Measurements from ENCODE around the gene RAB37.

RAB37 gene

DNA sequence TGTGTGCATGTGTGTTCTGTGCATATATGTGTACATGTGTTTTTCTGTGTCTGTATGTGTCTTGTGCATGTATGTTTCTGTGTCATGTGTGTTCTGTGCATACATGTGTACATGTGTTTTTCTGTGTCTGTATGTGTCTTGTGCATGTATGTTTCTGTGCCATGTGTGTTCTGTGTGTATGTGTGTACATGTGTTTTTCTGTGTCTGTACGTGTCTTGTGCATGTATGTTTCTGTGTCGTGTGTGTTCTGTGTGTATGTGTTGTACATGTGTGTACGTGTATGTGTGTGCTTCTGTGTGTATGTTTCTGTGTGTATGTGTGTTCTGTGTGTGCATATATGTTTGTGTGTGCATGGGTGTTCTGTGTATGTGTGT lies 8.4 kb upstream of the RAB37 start:
- no peak for DNase-seq (ENCODE audit: low spot score)

DNA sequence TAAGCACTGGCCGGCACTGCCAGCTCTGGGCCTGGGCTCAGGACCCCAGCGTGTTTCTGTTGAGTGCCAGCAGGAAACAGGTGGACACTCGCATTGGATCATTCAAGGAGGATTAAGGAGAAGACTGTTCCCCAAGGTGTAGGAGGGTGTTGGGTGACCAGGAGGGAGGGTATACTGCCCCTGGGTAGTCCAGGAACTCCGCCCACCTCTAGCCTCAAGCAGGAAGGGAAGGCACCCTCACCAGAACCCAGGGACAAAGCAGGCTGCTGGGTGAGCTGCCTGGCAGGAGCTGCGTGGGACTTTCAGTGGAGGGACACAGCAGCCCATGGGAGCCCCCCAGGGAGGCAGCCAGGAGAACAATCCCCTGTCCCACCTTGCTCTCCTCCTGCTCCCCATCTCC lies 7.7 kb upstream of the RAB37 start:
- no peak for DNase-seq (ENCODE audit: low spot score)

DNA sequence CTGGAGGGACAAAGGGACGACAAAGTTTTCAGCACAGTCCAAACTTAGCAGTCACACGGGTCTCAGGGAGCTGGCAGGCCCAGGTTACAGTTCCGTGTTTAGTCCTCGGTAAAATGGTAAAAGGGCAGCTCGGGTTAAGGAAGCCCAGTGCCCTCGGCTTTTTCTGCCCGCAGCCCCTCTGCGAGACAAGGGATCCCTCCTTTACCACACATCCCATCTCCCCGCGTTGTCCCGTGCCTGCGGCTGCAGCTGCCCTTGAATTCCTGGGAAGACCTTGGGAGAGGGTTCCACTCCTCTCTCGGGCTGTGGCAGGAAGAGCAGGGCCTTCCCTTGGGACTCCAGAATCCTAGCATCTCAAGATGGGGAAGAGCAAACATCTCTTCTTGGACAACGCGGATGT lies 7.2 kb upstream of the RAB37 start:
- no peak for DNase-seq (ENCODE audit: low spot score)

DNA sequence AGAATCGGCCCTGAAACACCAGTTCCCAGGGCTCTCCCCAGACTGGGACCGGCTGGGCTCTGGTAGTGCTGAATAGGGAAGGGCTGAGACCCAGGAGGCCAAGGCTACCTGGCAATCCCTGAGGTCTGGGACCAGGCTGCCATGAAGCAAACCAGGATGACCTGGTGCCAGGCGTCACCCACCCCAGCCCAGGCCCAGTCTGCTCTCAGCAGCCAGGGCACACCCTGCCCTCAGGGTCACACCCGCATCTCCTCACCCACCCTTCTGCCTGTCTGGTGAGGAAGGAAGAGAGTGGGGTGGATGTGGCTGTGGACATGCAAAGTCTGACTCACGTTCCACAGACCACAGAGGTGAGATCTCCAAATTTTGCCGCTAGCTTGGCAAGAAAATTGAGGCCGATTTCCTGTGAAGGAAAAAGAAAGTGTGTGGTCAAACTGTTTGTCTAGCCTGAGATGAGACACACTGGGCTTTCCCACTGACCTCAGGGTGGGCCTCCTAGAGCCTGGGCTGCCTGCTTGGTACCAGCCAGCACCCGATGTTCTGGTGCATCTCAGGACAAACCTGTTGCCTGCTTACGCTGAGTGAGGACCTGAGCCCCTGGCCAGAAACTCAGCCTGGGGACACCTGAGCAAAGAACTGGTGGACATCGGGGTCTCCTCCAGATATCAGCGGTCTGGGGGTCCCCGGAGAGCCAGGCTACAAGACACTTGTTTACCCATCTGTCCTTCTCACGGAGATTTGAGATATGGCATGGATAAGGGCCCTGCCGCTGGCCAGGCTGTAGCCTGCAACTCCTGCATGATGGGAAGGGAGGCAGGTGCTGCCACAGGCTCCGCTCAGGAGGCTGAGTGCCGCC lies 6.3 kb upstream of the RAB37 start:
- DNase-seq (ENCODE audit: low spot score): no peak

DNA sequence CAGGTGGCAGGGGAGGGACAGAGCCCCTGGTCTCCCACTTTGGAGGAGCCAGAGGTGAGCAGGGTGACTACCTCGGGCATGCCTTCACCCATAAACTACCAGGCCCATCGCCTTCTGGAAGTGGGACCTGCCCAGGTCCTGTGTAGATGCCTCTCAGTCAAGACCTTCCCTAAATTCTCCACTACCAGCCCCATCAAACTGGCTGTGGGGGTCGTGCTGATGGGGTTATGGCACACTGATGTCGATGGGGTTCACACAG lies 5.8 kb upstream of the RAB37 start:
- no peak for DNase-seq (ENCODE audit: low spot score)

GRCh38 chr17:74732042-74732867 lies 4.8 kb upstream of the RAB37 start:
- DNase-seq (ENCODE audit: low spot score): no peak

GRCh38 chr17:74733365-74734122 lies 3.5 kb upstream of the RAB37 start:
- DNase-seq (ENCODE audit: low spot score): no peak

GRCh38 chr17:74734256-74734655 lies 2.8 kb upstream of the RAB37 start:
- DNase-seq (ENCODE audit: low spot score): no peak

GRCh38 chr17:74737299-74738050 lies 419 bp downstream of the RAB37 start:
- DNase-seq (ENCODE audit: low spot score): no peak

GRCh38 chr17:74738051-74738996 lies 1.3 kb downstream of the RAB37 start:
- no peak for DNase-seq (ENCODE audit: low spot score)

GRCh38 chr17:74739227-74739831 lies 2.3 kb downstream of the RAB37 start:
- no peak for DNase-seq (ENCODE audit: low spot score)

DNA sequence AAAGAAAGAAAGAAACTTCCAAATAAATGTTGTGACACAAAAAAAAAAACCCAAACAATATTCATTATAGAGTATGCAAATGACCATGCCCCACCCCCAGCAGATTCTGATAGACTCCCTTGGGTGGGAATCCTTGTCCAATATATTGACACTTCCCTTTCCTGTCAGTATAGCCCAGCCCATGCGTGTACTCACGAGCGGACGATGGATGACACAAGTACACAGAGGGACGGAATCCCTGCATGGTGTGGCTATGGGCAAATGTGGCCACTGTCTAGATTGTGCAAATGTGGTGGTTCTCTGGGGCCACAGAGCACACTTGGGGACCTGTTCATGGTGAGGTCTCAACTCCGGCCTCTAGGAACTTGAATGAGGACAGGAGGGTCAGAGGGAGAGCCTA lies 3.1 kb downstream of the RAB37 start:
- DNase-seq (ENCODE audit: low spot score): no peak

- DNase-seq (ENCODE audit: low spot score): no peak
These were observed 3.8 kb downstream of the RAB37 start for GRCh38 chr17:74740641-74741387.

DNA sequence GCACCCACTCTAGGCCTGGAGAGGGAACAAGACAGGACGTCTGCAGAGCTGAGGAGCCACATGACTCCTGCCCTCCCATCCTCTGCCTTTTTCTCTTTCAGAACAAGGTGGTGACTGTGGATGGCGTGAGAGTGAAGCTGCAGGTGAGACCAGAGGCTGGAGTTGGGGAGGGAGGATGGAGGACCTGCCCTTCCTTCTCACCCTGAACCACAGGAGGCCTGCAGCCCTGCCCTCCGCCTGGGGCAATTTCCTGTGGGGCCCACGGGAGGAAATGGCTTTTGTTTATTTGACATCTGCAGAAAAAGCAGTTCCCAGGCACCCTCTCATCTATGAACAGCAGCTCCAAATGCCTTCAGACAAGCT lies 5.1 kb downstream of the RAB37 start:
- no peak for DNase-seq (ENCODE audit: low spot score)

DNA sequence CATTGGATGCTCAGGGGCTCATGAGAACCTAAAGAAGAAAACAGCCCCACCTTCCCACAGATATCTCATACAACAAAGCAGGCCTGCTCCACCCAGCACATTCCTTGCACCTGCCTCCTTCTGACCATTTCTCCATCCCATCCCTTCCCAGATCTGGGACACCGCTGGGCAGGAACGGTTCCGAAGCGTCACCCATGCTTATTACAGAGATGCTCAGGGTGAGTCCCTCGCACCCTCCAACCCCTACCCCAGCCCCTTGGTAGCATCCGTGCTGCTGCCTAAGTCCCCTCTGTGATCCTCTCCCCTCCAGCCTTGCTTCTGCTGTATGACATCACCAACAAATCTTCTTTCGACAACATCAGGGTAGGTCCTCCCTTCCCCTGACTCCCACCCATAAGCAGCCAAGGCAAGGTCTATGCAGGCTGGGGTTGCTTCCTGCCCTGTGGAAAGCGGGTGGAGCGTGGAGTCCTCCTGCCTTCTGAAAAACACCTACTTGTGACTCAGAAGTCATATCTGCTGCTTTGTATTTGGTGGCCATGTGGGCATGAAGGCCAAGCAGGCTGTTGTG lies 6.0 kb downstream of the RAB37 start:
- no peak for DNase-seq (ENCODE audit: low spot score)

DNA sequence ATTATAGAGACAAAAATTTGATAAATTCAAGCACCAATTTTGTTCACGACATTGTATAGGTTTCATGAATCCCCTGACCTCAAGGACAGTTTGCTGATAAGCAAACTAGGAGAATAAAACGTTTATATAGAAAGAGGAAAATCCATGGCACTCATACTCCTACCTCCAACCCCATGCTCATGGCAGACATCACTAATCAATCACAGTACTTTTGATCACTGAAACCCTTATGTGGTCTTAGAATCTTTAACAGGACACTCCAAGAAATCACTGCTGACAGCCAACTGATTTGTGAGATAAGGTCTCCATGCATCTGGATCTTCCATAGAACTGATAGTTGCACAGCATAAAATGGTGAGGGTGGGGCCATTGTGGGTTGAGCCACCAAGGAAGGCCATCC lies 6.7 kb downstream of the RAB37 start:
- DNase-seq (ENCODE audit: low spot score): no peak

DNA sequence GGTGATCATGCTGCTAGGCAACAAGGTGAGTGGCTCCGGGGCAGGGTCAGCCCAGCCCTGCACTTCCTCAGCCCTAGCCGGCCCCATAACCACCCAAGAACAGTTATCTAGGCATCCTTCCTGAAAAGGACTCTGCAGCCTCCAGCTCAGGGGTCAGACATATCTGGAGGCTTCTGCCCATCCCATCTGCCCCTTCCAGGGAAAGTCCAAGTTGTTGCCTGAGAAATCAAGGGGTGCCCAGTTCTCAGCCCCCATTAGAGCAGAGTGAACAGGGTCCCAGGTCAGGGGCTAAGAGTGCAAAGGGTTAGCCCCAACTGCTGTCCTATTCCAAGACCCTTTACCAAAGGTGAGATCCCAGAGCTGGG lies 7.3 kb downstream of the RAB37 start:
- no peak for DNase-seq (ENCODE audit: low spot score)

DNA sequence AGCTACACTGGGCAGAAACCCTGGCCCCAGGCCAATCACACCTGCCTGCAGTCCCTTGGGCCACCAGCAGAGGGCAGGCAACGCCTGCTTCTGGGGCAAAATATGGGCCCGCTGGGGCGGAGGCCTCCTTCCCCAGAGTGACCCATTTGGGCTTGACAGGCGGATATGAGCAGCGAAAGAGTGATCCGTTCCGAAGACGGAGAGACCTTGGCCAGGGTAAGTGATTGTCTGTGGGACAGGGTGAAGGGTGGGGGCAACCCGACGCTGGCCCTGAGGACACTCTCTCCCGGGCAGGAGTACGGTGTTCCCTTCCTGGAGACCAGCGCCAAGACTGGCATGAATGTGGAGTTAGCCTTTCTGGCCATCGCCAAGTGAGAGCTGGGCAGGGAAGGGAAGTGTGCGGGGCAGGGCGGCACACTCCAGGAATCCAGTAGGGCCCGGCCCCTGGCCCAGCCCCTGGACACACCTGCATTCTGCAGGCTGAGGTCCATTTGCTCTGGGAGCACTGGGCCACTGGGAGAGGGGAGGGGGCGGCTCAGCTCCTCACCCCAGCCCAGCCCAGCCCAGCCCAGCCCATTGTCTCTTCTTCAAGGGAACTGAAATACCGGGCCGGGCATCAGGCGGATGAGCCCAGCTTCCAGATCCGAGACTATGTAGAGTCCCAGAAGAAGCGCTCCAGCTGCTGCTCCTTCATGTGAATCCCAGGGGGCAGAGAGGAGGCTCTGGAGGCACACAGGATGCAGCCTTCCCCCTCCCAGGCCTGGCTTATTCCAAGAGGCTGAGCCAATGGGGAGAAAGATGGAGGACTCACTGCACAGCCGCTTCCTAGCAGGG lies 7.9 kb downstream of the RAB37 start:
- peak; percentile 79 for DNase-seq (ENCODE audit: low spot score)
